NCI-H1048 (cell line): ENCODE data around the gene DCDC2.
"Not testable (repeated sequence)": the region's sequence is repeated elsewhere in the genome, so short reads cannot be mapped to it uniquely, and the experiment has no call there.

Experiments
- DNase-seq: peaks from one replicate; lab custom pipeline; 2025; lab: John Stamatoyannopoulos, UW

Gene DCDC2

GRCh38 chr6:24324617-24325016 is 33.2 kb downstream of the DCDC2 start:
- DNase-seq, result no peak

GRCh38 chr6:24323632-24324337 is 34.1 kb downstream of the DCDC2 start:
- peak; percentile 88 for DNase-seq

- DNase-seq, result no peak
These were observed 34.9 kb downstream of the DCDC2 start for GRCh38 chr6:24322924-24323323.

GRCh38 chr6:24322446-24322845 is 35.4 kb downstream of the DCDC2 start:
- not testable (repeated sequence) for DNase-seq

GRCh38 chr6:24321538-24322162 is 36.2 kb downstream of the DCDC2 start:
- DNase-seq, result no peak

GRCh38 chr6:24313251-24314141 is 44.4 kb downstream of the DCDC2 start:
- DNase-seq, result no peak

GRCh38 chr6:24311775-24312174 is 46.1 kb downstream of the DCDC2 start:
- not testable (repeated sequence) for DNase-seq

GRCh38 chr6:24307881-24308280 is 50.0 kb downstream of the DCDC2 start:
- no peak for DNase-seq

- no peak for DNase-seq
These were observed 50.9 kb downstream of the DCDC2 start for GRCh38 chr6:24306936-24307335.

GRCh38 chr6:24306038-24306437 is 51.8 kb downstream of the DCDC2 start:
- DNase-seq, result no peak

- no peak for DNase-seq
These were observed 60.9 kb downstream of the DCDC2 start for GRCh38 chr6:24296944-24297343.

GRCh38 chr6:24293852-24294251 is 64.0 kb downstream of the DCDC2 start:
- DNase-seq, result not testable (repeated sequence)

- DNase-seq, result no peak
These were observed 70.6 kb downstream of the DCDC2 start for GRCh38 chr6:24287239-24287638.

GRCh38 chr6:24284006-24284405 is 73.9 kb downstream of the DCDC2 start:
- no peak for DNase-seq

- DNase-seq, result peak; percentile 55
These were observed 74.5 kb downstream of the DCDC2 start for GRCh38 chr6:24283043-24283985.

GRCh38 chr6:24274441-24275083 is 83.3 kb downstream of the DCDC2 start:
- no peak for DNase-seq

- no peak for DNase-seq
These were observed 84.6 kb downstream of the DCDC2 start for GRCh38 chr6:24273096-24273870.

- no peak for DNase-seq
These were observed 85.3 kb downstream of the DCDC2 start for GRCh38 chr6:24272553-24272952.

GRCh38 chr6:24272148-24272547 is 85.7 kb downstream of the DCDC2 start:
- no peak for DNase-seq

- no peak for DNase-seq
These were observed 87.8 kb downstream of the DCDC2 start for GRCh38 chr6:24270011-24270410.
